Kidney capillary endothelial cell (primary cell): Measurements from ENCODE around the gene GLMP.
A peak's percentile ranks its signal among the peaks of the same experiment; 100 is the strongest.

Source experiments
- DNase-seq: peaks from one replicate; pipeline ENCODE4 v3.0.0-alpha.2; 2018; ENCODE audit warnings: low spot score

Gene GLMP

DNA sequence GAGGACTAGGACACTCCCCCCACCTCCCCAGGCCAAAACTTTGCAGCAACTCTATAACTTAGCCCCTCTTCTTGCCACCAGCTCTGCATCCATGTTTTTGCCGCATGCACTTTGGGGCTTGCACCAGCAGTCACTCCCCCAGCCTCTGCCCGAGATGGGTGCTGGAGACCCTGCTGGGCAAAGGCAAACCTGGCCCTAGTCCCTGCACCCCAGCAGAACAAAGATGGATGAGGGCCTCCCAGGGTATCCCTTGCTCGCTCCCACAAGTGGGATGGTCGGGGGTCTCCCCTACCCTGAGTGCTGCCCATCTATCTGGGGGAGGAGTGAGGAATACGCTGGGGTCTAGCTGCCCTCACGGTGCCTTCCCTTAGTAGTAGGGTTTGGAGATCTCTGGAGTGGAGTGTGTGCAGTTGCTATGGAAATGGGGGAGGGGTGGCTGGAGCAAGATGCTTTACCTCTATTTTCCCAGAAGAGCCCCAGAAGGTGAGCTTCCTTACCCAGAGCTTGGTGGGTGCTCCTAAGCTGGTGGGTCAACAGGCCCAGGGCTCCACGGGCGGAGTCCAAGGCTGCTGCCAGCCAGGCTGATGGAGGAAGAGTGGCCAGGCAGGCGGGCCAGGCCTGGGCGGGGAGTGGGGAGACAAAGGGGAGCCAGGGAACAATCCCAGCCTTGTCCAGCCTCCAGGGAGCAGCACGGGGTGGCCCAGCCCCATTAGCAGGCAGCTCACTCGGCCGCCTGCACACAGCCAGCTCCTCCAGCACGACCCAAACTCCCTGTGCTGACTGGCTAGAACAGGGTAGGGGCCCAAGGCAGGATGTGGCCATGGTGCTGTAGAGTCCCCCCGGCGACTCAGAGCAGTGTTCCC lies 47.8 kb downstream of the GLMP start, which contains the start of gene PAQR6:
PAQR6 (minus strand) TSS at position 597 of the 863 bp plus-strand sequence. CDS start 1,325 bp downstream, outside the sequence.
- no peak for DNase-seq

DNA sequence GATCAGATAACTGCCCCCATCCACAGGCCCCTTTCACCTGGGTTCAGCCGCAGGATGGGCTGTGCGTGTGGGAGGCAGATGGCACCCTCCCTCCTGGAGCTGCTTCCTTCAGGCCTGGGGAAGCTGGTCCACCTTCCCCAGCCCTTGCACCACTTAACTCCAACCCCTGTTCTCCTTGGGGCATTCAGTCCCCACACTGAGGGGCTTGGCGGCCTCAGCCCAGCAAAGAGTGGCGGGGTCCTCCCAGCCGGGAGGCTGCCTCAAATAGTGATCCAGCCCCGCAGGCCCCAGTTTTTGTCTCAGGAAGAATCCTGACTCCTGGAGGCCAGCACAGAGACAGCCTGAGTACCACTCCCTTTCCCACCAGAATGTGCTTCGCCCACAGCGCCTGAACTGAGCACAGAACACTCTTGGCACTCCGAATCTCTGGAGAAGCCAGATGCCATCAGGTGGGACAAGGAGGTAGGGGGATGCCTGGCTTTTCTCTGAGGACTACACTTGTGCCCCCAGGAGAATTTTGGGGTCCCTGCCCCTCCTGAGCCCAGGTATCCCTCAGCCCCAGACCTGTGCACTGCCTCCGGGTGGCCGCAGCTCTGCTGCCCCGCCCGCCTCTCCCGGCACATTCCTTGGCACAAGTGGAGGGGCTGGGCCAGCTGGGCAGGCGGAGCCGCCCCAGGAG lies 48.6 kb downstream of the GLMP start:
- DNase-seq: no peak

DNA sequence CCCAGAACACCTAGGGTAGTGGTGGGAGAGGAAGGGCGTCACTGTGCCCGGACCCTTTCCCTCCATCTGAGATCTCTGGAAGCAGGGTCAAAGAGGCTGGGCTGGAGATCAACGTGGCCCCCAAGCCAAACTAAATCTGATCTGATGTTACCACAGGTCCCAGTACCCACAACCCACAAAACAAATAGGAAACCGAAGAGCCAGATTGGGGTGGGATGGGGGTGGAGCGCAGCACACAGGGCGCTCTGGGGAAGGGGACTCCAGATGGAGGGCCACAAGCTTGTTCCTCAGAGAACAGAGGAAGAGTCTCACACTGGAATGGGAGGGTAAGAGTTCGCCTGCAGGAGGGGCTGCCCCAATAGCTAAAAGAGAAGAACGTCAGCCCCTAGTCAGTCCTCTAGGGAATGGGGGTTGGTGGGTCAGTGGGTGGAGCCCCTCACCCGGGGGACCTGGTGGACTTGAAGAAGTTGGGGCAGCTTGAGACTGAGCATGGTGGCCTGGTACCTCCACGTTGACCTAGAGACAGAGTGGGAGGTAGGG lies 49.2 kb downstream of the GLMP start:
- no peak for DNase-seq

DNA sequence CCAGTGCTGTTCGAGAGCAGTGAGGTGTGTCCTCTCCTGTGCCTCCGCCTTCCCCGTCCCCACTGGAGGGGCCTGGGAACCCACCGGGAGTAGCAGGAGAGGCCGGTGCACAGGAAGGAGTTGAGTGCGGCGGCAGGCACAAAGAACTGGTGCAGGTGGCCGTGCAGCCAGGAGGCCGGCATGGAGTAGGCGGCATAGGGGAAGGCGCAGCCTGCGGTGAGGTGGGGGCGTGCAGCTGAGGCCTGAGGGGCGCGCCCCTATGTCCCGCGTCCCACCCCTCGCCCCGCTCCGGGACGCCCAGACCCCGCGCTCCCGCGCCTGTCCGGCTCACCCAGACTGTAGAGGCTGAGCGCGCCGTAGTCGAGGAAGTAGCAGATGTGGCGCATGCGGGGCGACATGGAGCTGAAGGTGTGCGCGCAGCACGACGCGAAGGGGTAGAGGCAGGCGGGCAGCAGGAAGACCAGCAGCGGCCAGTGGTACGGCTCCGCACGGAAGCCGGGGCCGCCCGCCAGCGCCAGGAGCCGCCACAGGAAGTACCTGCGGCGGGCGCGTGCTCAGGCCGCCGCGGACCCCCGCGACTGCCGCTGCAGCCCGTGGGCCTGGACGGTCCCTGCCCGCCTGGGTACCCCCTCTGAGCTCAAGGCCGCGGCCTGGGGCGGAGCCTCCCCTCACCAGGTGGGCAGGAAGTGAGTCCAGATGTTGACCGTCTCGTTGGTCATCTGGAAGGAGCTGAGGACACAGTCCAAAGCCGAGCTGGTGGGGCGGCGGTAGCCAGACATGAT lies 49.8 kb downstream of the GLMP start:
- peak; percentile 32 for DNase-seq

DNA sequence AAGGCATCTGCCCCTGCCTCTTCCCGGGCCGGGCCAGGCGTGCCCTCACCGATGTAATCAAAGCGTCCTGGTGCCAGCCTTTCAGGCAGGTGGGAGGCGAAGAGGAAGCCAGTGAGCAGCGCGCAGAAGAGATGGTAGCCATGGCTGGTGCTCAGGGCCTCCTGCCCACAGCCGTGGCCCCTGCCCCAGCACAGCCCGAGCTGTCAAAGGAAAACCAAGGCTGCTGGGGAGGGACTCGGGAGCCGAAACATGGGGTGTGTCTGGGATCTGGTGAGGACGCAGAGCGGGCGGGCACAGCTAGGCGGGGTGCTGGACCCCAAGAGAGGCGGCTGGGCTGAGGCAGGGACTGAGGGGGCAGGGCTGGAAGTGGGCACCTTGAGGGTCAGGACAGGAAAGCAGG lies 50.8 kb downstream of the GLMP start:
- no peak for DNase-seq

DNA sequence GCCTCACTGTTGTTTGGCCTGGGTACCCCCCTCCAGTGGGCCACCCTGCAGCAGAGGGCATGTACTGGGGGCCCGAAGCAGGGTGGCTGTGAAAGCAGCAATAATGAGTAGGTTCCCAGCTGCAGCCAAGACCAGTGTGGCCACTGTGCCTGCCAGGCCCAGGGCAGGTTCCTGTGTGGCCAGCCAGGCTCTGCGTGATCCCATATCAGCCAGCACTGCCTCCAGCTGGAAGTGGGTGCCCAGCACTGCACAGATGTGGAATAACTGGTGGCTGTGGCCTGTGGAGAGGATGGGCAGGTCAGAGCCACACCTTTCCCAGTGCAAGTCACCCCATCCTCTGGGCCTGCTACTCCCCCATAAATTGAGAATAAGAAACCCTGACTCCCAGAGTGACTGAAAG lies 51.4 kb downstream of the GLMP start:
- DNase-seq: no peak

DNA sequence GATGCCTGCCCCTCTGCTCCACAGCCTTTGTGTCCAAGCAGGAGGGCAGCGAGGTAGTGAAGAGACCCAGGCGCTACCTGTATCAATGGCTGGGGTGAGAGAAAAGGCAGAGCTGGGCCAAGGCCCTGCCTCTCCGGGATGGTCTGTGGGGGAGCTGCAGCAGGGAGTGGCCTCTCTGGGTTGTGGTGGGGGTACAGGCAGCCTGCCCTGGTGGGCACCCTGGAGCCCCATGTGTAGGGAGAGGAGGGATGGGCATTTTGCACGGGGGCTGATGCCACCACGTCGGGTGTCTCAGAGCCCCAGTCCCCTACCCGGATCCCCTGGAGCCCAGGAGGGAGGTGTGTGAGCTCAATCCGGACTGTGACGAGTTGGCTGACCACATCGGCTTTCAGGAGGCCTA lies 52.7 kb downstream of the GLMP start:
- DNase-seq: no peak
